ENCODE results near the gene SATB2.

SATB2 gene

GRCh38 chr2:199315299-199316179, 142.2 kb downstream of the SATB2 start:
- no peak for DNase-seq

GRCh38 chr2:199312931-199313330, 144.8 kb downstream of the SATB2 start:
- DNase-seq: no peak

GRCh38 chr2:199310771-199311585, 146.8 kb downstream of the SATB2 start:
- no peak for DNase-seq

GRCh38 chr2:199309973-199310372, 147.8 kb downstream of the SATB2 start:
- no peak for DNase-seq

- no peak for DNase-seq
Measured at GRCh38 chr2:199309411-199309810, 148.3 kb downstream of the SATB2 start.

- DNase-seq: no peak
Measured at GRCh38 chr2:199308567-199308966, 149.2 kb downstream of the SATB2 start.

GRCh38 chr2:199307461-199307860, 150.3 kb downstream of the SATB2 start:
- no peak for DNase-seq

GRCh38 chr2:199306116-199306515, 151.6 kb downstream of the SATB2 start:
- DNase-seq: no peak

- DNase-seq: no peak
Measured at GRCh38 chr2:199303728-199304177, 154.0 kb downstream of the SATB2 start.

- no peak for DNase-seq
Measured at GRCh38 chr2:199302851-199303250, 154.9 kb downstream of the SATB2 start.

GRCh38 chr2:199288424-199288823, 169.3 kb downstream of the SATB2 start:
- DNase-seq: no peak

- no peak for DNase-seq
Measured at GRCh38 chr2:199282309-199282708, 175.4 kb downstream of the SATB2 start.

- DNase-seq: no peak
Measured at GRCh38 chr2:199279146-199279545, 178.6 kb downstream of the SATB2 start.

- no peak for DNase-seq
Measured at GRCh38 chr2:199278099-199278498, 179.6 kb downstream of the SATB2 start.

GRCh38 chr2:199273042-199273511, 184.7 kb downstream of the SATB2 start:
- no peak for DNase-seq

GRCh38 chr2:199261936-199262335, 195.8 kb downstream of the SATB2 start:
- DNase-seq: no peak

GRCh38 chr2:199261239-199261638, 196.5 kb downstream of the SATB2 start:
- peak; percentile 39 for DNase-seq

GRCh38 chr2:199259671-199260070, 198.1 kb downstream of the SATB2 start:
- DNase-seq: no peak

GRCh38 chr2:199258291-199258690, 199.4 kb downstream of the SATB2 start:
- DNase-seq: no peak

GRCh38 chr2:199257261-199258224, 200.2 kb downstream of the SATB2 start:
- no peak for DNase-seq

- DNase-seq: no peak
Measured at GRCh38 chr2:199230091-199230490, 227.6 kb downstream of the SATB2 start.

Data from NCI-H1048 (cell line).